ENCODE data around the gene ARPC4.

Gene ARPC4

GRCh38 chr3:9820946-9821345 is 28.1 kb downstream of the ARPC4 start:
- no peak for DNase-seq (ENCODE audit: low read depth)
- H3K4me3 ChIP-seq (ENCODE audit: low read length) = no peak overlapping the region
- TF ChIP-seq CTCF (conservative IDR thresholded peaks at IDR 0.05; ENCODE audit: low read length) = peak; percentile 33

- TF ChIP-seq CTCF (conservative IDR thresholded peaks at IDR 0.05; ENCODE audit: low read length) = no peak
- no peak overlapping the region for H3K4me3 ChIP-seq (ENCODE audit: low read length)
- DNase-seq (ENCODE audit: low read depth) = no peak
Measured at GRCh38 chr3:9825451-9826040, 32.7 kb downstream of the ARPC4 start.

- no peak for DNase-seq (ENCODE audit: low read depth)
- peak; percentile 29; the same call in 1 of the 2 replicates for TF ChIP-seq CTCF (conservative IDR thresholded peaks at IDR 0.05; ENCODE audit: low read length)
Measured at GRCh38 chr3:9826815-9827573, 34.1 kb downstream of the ARPC4 start.

GRCh38 chr3:9828801-9829755 is 36.2 kb downstream of the ARPC4 start:
- H3K4me3 ChIP-seq (ENCODE audit: low read length) = no peak overlapping the region
- no peak for DNase-seq (ENCODE audit: low read depth)
- TF ChIP-seq CTCF (conservative IDR thresholded peaks at IDR 0.05; ENCODE audit: low read length) = no peak

More at GRCh38 chr3:9826815-9827573, 34.1 kb downstream of the ARPC4 start:
- no peak overlapping the region for H3K4me3 ChIP-seq (ENCODE audit: low read length)

GRCh38 chr3:9831253-9831652 is 38.4 kb downstream of the ARPC4 start:
- no peak for DNase-seq (ENCODE audit: low read depth)
- TF ChIP-seq CTCF (conservative IDR thresholded peaks at IDR 0.05; ENCODE audit: low read length) = no peak
- no peak overlapping the region for H3K4me3 ChIP-seq (ENCODE audit: low read length)

- H3K4me3 ChIP-seq (ENCODE audit: low read length) = no peak overlapping the region
- TF ChIP-seq CTCF (conservative IDR thresholded peaks at IDR 0.05; ENCODE audit: low read length) = no peak
- DNase-seq (ENCODE audit: low read depth) = no peak
Measured at GRCh38 chr3:9833078-9833477, 40.2 kb downstream of the ARPC4 start.
